ENCODE results near the gene KLF16.

The KLF16 gene

GRCh38 chr19:1814833-1815604 lies 48.4 kb downstream of the KLF16 start:
- H3K4me3 ChIP-seq (ENCODE audit: low read depth, low read length): no peak overlapping the region
- TF ChIP-seq, protein P1, sequence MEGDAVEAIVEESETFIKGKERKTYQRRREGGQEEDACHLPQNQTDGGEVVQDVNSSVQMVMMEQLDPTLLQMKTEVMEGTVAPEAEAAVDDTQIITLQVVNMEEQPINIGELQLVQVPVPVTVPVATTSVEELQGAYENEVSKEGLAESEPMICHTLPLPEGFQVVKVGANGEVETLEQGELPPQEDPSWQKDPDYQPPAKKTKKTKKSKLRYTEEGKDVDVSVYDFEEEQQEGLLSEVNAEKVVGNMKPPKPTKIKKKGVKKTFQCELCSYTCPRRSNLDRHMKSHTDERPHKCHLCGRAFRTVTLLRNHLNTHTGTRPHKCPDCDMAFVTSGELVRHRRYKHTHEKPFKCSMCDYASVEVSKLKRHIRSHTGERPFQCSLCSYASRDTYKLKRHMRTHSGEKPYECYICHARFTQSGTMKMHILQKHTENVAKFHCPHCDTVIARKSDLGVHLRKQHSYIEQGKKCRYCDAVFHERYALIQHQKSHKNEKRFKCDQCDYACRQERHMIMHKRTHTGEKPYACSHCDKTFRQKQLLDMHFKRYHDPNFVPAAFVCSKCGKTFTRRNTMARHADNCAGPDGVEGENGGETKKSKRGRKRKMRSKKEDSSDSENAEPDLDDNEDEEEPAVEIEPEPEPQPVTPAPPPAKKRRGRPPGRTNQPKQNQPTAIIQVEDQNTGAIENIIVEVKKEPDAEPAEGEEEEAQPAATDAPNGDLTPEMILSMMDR (IDR thresholded peaks at IDR 0.05; ENCODE audit: borderline replicate concordance, insufficient read depth, low read depth, low read length): no peak

GRCh38 chr19:1814391-1814790 lies 49.0 kb downstream of the KLF16 start:
- TF ChIP-seq, protein P1 (IDR thresholded peaks at IDR 0.05; ENCODE audit: borderline replicate concordance, insufficient read depth, low read depth, low read length): no peak
- H3K4me3 ChIP-seq (ENCODE audit: low read depth, low read length): no peak overlapping the region

- TF ChIP-seq, protein P1 (IDR thresholded peaks at IDR 0.05; ENCODE audit: borderline replicate concordance, insufficient read depth, low read depth, low read length): no peak
- peak overlapping the region; percentile 47 for H3K4me3 ChIP-seq (ENCODE audit: low read depth, low read length)
Observed at GRCh38 chr19:1813192-1814182, 49.9 kb downstream of the KLF16 start.

GRCh38 chr19:1812426-1813191 lies 50.8 kb downstream of the KLF16 start:
- H3K4me3 ChIP-seq (ENCODE audit: low read depth, low read length): peak overlapping the region; percentile 47
- TF ChIP-seq, protein P1 (IDR thresholded peaks at IDR 0.05; ENCODE audit: borderline replicate concordance, insufficient read depth, low read depth, low read length): peak; percentile 73

GRCh38 chr19:1811942-1812425 lies 51.4 kb downstream of the KLF16 start, which contains the start of gene ATP8B3:
Gene ATP8B3, minus strand, starts transcription at chr19:1812276. Its CDS starts 540 bp downstream, at chr19:1811736.
- peak within 1 kb of the TSS; percentile 47 for H3K4me3 ChIP-seq (ENCODE audit: low read depth, low read length)
- TF ChIP-seq, protein P1 (IDR thresholded peaks at IDR 0.05; ENCODE audit: borderline replicate concordance, insufficient read depth, low read depth, low read length): peak; percentile 56

- peak overlapping the region; percentile 47 for H3K4me3 ChIP-seq (ENCODE audit: low read depth, low read length)
- TF ChIP-seq, protein P1 (IDR thresholded peaks at IDR 0.05; ENCODE audit: borderline replicate concordance, insufficient read depth, low read depth, low read length): no peak
Observed at GRCh38 chr19:1811472-1811894, 51.9 kb downstream of the KLF16 start.

Measured in GM12875 (cell line).